Measurements from ENCODE around the gene OR56A4.

OR56A4 gene

GRCh38 chr11:5955586-5955985 is 51.2 kb downstream of the OR56A4 start:
- DNase-seq, result no peak

Data from SHP77 treated with DMSO at 0.1 percent for 48 hours (cell line).